HG03565 (cell line): Measurements from ENCODE around the gene MMP11.

ENCODE experiments used
- ATAC-seq: cut with Tn5 transposase; IDR thresholded peaks from one replicate; pipeline ENCODE4 v1.9.1; 2021; ENCODE audit warnings: mild to moderate bottlenecking, moderate library complexity; ENCODE audit not compliant: unreplicated experiment

The MMP11 gene

GRCh38 chr22:23779731-23780130 is 7.1 kb downstream of the MMP11 start:
- ATAC-seq, result no peak

- no peak for ATAC-seq
These were observed 7.6 kb downstream of the MMP11 start for GRCh38 chr22:23780146-23780748.

- no peak for ATAC-seq
These were observed 8.4 kb downstream of the MMP11 start for GRCh38 chr22:23781065-23781464.

- ATAC-seq, result no peak
These were observed 9.0 kb downstream of the MMP11 start for GRCh38 chr22:23781511-23782183.

- no peak for ATAC-seq
These were observed 9.6 kb downstream of the MMP11 start for GRCh38 chr22:23782252-23782651.

GRCh38 chr22:23782703-23783102 is 10.1 kb downstream of the MMP11 start:
- no peak for ATAC-seq

- no peak for ATAC-seq
These were observed 10.9 kb downstream of the MMP11 start for GRCh38 chr22:23783265-23784150.

- no peak for ATAC-seq
These were observed 11.6 kb downstream of the MMP11 start for GRCh38 chr22:23784215-23784732.

- peak; percentile 3 for ATAC-seq
These were observed 13.6 kb downstream of the MMP11 start for GRCh38 chr22:23786261-23786710.

GRCh38 chr22:23786752-23787599 is 14.3 kb downstream of the MMP11 start, which contains the start of gene SMARCB1:
TSS of gene SMARCB1 (plus strand) at chr22:23786966. CDS start at chr22:23787170, 204 bp downstream.
- peak; percentile 48 for ATAC-seq

- ATAC-seq, result peak; percentile 1
These were observed 14.9 kb downstream of the MMP11 start for GRCh38 chr22:23787600-23787896.

GRCh38 chr22:23787910-23788309 is 15.3 kb downstream of the MMP11 start:
- ATAC-seq, result no peak

GRCh38 chr22:23789121-23789520 is 16.5 kb downstream of the MMP11 start:
- no peak for ATAC-seq

- no peak for ATAC-seq
These were observed 17.0 kb downstream of the MMP11 start for GRCh38 chr22:23789638-23790037.

- no peak for ATAC-seq
These were observed 18.4 kb downstream of the MMP11 start for GRCh38 chr22:23790819-23791737.

- no peak for ATAC-seq
These were observed 19.3 kb downstream of the MMP11 start for GRCh38 chr22:23791738-23792645.

GRCh38 chr22:23793326-23793725 is 20.7 kb downstream of the MMP11 start:
- ATAC-seq, result no peak

- no peak for ATAC-seq
These were observed 23.8 kb downstream of the MMP11 start for GRCh38 chr22:23796461-23796860.
